ENCODE results near the gene GSTM5. TPM values are rescaled to one million over a fixed set of nuclear protein-coding genes. Genes with fewer than 3 reads are reported as not detected.
"Not testable (repeated sequence)": the region's sequence is repeated elsewhere in the genome, so short reads cannot be mapped to it uniquely, and the experiment has no call there.

GSTM5 gene
- total RNA-seq, 1 experiment from 2014 or later: not detected

- no peaks in the 10 kb centered on the region for H3K36me3 ChIP-seq (ENCODE audit: low read depth, low read length)
- no TSS peak for BruUV-seq (replicated peaks)
- H3K9me3 ChIP-seq (ENCODE audit: low read length): no peaks in the 10 kb centered on the region
- no peaks in the 10 kb centered on the region for H3K9me2 ChIP-seq (replicated peaks; ENCODE audit: low read length)
- POLR2A ChIA-PET (ENCODE audit: unreplicated experiment): no interaction called here
- no peaks in the 10 kb centered on the region for H3K4me1 ChIP-seq (ENCODE audit: insufficient read depth, low read length)
- intact Hi-C loops (cut with micrococcal nuclease): no loop called here
- no peaks in the 10 kb centered on the region for H3F3A ChIP-seq (ENCODE audit: low read length, unreplicated experiment)
- H3K79me2 ChIP-seq (ENCODE audit: low read length): no peaks in the 10 kb centered on the region
- H4K20me1 ChIP-seq (ENCODE audit: low read length): no peaks in the 10 kb centered on the region
- no peak within 1 kb of the TSS for H3K4me3 ChIP-seq (ENCODE audit: low read length)
- H3K4me2 ChIP-seq (ENCODE audit: low read length): no peak within 1 kb of the TSS
- no peak within 1 kb of the TSS for H2AFZ ChIP-seq (ENCODE audit: low read length)
- H3K27ac ChIP-seq (ENCODE audit: low read length): no peak within 1 kb of the TSS
- no peaks in the 10 kb centered on the region for H3K27me3 ChIP-seq (ENCODE audit: low read length)
- ATAC-seq (no peak), DNase-seq (no peak)
- CTCF ChIA-PET: no interaction called here
- no peak within 1 kb of the TSS for H3K9ac ChIP-seq (ENCODE audit: low read length)
- TF ChIP-seq EZH2 (IDR thresholded peaks at IDR 0.05; ENCODE audit: low read length, unreplicated experiment): no peak
- TF ChIP-seq EZH2phosphoT487 (IDR thresholded peaks at IDR 0.05; ENCODE audit: borderline replicate concordance, low read length): no peak
- TF ChIP-seq, protein P1, sequence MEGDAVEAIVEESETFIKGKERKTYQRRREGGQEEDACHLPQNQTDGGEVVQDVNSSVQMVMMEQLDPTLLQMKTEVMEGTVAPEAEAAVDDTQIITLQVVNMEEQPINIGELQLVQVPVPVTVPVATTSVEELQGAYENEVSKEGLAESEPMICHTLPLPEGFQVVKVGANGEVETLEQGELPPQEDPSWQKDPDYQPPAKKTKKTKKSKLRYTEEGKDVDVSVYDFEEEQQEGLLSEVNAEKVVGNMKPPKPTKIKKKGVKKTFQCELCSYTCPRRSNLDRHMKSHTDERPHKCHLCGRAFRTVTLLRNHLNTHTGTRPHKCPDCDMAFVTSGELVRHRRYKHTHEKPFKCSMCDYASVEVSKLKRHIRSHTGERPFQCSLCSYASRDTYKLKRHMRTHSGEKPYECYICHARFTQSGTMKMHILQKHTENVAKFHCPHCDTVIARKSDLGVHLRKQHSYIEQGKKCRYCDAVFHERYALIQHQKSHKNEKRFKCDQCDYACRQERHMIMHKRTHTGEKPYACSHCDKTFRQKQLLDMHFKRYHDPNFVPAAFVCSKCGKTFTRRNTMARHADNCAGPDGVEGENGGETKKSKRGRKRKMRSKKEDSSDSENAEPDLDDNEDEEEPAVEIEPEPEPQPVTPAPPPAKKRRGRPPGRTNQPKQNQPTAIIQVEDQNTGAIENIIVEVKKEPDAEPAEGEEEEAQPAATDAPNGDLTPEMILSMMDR (conservative IDR thresholded peaks at IDR 0.05; ENCODE audit: low read depth, low read length): no peak
Measured at GRCh38 chr1:109687641-109688499, 24.2 kb upstream of the GSTM5 start, which contains the start of gene GSTM1. Gene GSTM1, plus strand, starts transcription at chr1:109687817. Its CDS starts 57 bp downstream, at chr1:109687874.

DNA sequence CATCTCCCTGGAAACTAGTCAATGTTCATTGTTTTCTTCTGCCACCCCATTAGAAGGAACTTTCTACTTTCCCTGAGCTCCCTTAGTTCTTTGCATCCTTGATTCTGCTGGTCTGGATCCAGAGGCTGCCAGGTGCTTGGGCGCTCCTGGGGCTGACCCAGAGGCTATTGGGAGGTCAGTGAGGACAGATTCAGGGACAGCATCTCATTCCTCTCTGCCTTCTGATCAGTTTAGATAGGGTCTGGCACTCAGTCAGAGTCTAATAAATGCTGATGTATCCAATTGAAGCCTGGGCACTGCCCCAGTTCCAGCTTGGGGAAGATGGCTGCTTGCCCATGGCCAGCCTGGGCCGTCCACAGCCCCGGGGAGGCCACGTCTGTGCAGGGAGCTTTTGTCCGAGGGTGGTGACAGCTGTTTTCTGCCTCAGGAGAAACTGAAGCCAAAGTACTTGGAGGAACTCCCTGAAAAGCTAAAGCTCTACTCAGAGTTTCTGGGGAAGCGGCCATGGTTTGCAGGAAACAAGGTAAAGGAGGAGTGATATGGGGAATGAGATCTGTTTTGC, 22.1 kb upstream of the GSTM5 start:
- Histone ChIP-seq H4K20me1 (ENCODE audit: low read length) (no peaks in the 10 kb centered on the region), H3K9ac (ENCODE audit: low read length) (no peak overlapping the region), H2AFZ (ENCODE audit: low read length) (no peak overlapping the region), H3K4me2 (ENCODE audit: low read length) (no peak overlapping the region), H3K36me3 (ENCODE audit: low read depth, low read length) (no peaks in the 10 kb centered on the region), H3F3A (ENCODE audit: low read length, unreplicated experiment) (no peaks in the 10 kb centered on the region), H3K4me1 (ENCODE audit: insufficient read depth, low read length) (no peaks in the 10 kb centered on the region), H3K4me3 (ENCODE audit: low read length) (no peak overlapping the region), H3K79me2 (ENCODE audit: low read length) (no peaks in the 10 kb centered on the region), H3K27me3 (ENCODE audit: low read length) (no peaks in the 10 kb centered on the region), H3K9me2 (replicated peaks; ENCODE audit: low read length) (no peaks in the 10 kb centered on the region), H3K27ac (ENCODE audit: low read length) (no peak overlapping the region), H3K9me3 (ENCODE audit: low read length) (no peaks in the 10 kb centered on the region)
- DNase-seq (no peak), ATAC-seq (no peak)
- ChIA-PET CTCF (no interaction called here), POLR2A (ENCODE audit: unreplicated experiment) (no interaction called here)
- intact Hi-C loops (cut with micrococcal nuclease): no loop called here
- BruUV-seq (replicated peaks): no TSS peak
- TF ChIP-seq EZH2phosphoT487 (IDR thresholded peaks at IDR 0.05; ENCODE audit: borderline replicate concordance, low read length) (no peak), EZH2 (IDR thresholded peaks at IDR 0.05; ENCODE audit: low read length, unreplicated experiment) (no peak)
- TF ChIP-seq, protein P1 (conservative IDR thresholded peaks at IDR 0.05; ENCODE audit: low read depth, low read length): no peak

DNA sequence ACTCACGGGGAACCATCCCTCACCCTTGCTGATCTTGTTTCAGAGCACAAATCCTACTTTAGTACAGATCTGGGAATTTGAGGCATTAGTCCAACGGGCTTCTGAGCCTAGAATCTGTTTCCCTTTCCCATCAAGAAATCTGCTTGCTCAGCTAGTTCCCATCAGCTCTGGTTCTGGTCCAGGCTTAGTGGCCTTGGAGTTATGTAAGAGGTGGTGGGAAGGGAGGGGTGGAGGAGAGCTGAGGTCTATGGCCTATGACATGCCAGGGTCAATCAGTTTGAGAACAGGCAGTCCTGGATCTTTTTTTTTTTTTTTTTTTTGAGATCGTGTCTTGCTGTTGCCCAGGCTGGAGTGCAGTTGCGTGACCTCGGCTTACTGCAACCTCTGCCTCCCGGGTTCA, 20.3 kb upstream of the GSTM5 start:
- ChIA-PET POLR2A (ENCODE audit: unreplicated experiment) (no interaction called here), CTCF (no interaction called here)
- intact Hi-C loops (cut with micrococcal nuclease): no loop called here
- Histone ChIP-seq H2AFZ (ENCODE audit: low read length) (no peak overlapping the region), H3K9me2 (replicated peaks; ENCODE audit: low read length) (no peaks in the 10 kb centered on the region), H3K36me3 (ENCODE audit: low read depth, low read length) (no peaks in the 10 kb centered on the region), H3K4me2 (ENCODE audit: low read length) (no peak overlapping the region), H3F3A (ENCODE audit: low read length, unreplicated experiment) (no peaks in the 10 kb centered on the region), H3K27ac (ENCODE audit: low read length) (no peak overlapping the region), H3K4me1 (ENCODE audit: insufficient read depth, low read length) (no peaks in the 10 kb centered on the region; the same call in 1 of the 2 replicates), H4K20me1 (ENCODE audit: low read length) (no peaks in the 10 kb centered on the region), H3K9ac (ENCODE audit: low read length) (no peak overlapping the region), H3K79me2 (ENCODE audit: low read length) (no peaks in the 10 kb centered on the region), H3K9me3 (ENCODE audit: low read length) (no peaks in the 10 kb centered on the region), H3K27me3 (ENCODE audit: low read length) (no peaks in the 10 kb centered on the region), H3K4me3 (ENCODE audit: low read length) (no peak overlapping the region)
- TF ChIP-seq EZH2phosphoT487 (IDR thresholded peaks at IDR 0.05; ENCODE audit: borderline replicate concordance, low read length) (no peak), EZH2 (IDR thresholded peaks at IDR 0.05; ENCODE audit: low read length, unreplicated experiment) (no peak)
- TF ChIP-seq, protein P1 (conservative IDR thresholded peaks at IDR 0.05; ENCODE audit: low read depth, low read length): no peak
- DNase-seq (no peak), ATAC-seq (no peak)
- BruUV-seq (replicated peaks): no TSS peak

DNA sequence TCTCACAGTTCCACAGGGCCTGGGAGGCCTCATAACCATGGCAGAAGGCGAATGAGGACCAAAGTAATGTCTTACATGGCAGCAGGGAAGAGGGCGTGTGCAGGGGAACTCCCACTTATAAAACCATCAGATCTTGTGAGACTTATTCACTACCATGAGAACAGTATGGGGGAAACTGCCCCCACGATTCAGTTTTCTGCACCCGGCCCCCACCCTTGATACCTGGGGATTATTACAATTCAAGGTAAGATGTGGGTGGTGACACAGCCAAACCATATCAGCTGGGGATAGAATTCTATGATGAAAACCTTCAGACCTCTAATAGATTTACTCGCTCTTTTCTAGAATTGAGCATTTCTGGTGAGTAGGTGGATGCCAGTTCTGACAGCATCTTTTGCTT, 17.7 kb upstream of the GSTM5 start:
- POLR2A ChIA-PET (ENCODE audit: unreplicated experiment); BruUV-seq (replicated peaks); H3K9me2 ChIP-seq (replicated peaks; ENCODE audit: low read length); DNase-seq; H3K27me3 ChIP-seq (ENCODE audit: low read length); H3K4me2 ChIP-seq (ENCODE audit: low read length); CTCF ChIA-PET; H4K20me1 ChIP-seq (ENCODE audit: low read length); H3K9me3 ChIP-seq (ENCODE audit: low read length); H3K9ac ChIP-seq (ENCODE audit: low read length); H3K27ac ChIP-seq (ENCODE audit: low read length); H3K36me3 ChIP-seq (ENCODE audit: low read depth, low read length); H3K79me2 ChIP-seq (ENCODE audit: low read length); intact Hi-C loops (cut with micrococcal nuclease); H2AFZ ChIP-seq (ENCODE audit: low read length); H3F3A ChIP-seq (ENCODE audit: low read length, unreplicated experiment); H3K4me3 ChIP-seq (ENCODE audit: low read length); ATAC-seq: not testable (repeated sequence)
- H3K4me1 ChIP-seq (ENCODE audit: insufficient read depth, low read length): peaks cover 14% of the 10 kb centered on the region
